SW 1271 (cell line): ENCODE measurements around the gene ANO1.

ENCODE experiments used
- DNase-seq, 2 experiments: peaks; one replicate each; lab custom pipeline; 2025; lab: John Stamatoyannopoulos, UW

Gene ANO1

DNA sequence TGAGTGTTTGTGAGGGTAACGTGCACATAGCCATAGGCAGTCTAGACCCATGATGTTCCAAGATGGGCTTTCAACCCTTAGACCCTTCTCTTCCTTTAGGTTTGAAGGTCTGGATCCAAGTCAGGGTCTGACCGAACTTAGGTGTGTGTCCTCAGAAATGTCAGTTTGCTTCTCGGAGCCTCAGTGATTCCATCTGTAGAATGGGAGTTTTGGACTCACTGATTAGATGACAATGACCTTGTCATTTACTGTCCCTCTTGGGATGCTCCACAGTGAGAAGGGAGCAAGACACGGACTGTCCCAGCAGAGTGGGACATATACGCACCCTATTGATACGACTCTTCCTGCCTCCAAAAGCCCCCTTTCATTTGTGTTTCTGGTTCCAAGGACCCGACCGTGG, 37.7 kb downstream of the ANO1 start:
- no peak for DNase-seq

DNA sequence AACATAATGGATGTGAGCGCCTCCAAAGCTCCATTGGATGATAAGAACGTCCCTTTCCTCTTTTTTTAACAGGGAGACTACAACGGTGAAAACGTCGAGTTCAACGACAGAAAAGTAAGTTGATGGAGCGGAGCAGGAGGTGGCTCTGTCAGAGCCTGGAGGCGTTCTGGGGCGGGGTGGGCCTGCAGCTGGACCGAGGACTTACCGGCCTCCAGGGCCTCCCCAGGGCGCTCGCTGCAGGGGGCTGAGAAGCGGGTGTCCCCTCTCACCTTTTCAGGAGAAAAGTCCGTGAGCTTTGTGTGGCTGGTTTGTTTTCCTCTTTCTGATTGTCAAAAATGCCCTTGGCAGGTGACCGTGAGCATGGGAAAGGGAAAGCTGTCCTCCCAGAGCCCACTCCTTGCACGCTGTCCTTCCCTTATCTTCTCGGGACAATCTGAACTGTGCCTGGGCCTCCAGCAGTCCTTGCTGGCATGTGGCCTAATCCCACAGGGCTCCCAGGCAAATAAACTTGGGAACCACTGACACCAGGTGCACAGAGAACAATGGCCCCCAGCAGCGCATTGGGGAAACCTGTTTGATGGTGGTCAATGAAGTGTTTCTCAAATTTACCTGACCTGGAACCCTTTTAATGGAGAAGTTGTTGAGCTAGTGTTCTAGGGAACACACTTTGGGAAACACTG, 38.4 kb downstream of the ANO1 start:
- no peak for DNase-seq

DNA sequence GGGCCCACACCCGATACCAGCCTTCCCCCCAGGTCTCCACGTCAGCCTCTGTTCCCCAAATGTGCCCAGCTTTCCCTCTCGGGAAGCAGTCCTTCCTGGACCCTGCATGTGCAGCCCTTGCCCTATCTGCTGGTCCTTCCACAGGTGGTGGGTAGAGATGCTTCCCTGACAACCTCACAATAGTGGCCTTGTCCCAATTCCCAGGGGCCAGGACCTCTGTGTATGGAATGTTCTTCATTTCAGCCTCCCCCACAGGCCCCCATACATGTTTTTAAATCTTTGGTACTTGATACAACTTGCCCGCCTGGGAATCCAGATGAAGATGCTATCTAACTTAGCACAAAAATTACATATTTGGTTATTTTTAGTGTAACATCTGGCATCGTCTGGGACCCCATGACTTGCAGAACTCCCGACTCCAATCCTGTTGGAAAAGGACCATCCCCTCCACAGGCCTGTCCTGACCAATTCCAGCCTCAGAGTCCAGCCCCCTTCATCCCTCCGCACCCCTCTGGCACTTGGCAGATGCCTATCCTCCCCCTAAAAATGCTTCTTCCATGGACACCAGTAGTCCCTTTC, 39.5 kb downstream of the ANO1 start:
- no peak for DNase-seq

DNA sequence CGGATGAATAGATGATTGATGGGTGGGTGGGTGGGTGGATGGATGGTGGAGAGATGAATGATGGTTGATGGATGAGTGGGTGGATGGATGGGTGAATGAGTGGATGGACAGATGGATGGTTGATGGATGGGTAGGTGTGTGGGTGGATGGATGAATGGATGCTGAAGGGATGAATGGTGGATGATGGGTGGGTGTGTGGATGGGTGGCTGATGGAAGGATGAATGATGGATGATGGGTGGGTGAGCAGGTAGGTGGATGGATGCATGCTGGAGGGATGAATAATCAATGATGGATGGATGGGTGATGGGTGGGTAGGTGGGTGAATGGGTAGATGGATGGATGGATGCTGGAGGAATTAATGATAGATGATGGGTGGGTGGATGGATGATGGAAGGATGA, 40.5 kb downstream of the ANO1 start:
- no peak for DNase-seq

DNA sequence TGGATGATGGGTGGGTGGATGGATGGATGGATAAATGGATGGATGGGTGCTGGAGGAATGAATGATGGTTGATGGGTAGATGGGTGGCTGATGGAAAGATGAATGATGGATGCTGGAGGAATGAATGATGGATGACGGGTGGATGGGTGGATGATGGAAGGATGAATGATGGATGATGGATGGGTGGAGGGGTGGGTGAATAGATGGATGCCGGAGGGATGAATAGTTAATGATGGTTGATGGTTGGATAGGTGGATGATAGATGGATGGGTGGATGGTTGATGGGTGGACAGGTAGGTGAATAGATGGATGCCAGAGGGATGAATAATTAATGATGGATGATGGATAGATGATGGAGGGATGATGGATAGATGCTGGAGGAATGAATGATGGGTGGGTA, 41.4 kb downstream of the ANO1 start:
- no peak for DNase-seq

DNA sequence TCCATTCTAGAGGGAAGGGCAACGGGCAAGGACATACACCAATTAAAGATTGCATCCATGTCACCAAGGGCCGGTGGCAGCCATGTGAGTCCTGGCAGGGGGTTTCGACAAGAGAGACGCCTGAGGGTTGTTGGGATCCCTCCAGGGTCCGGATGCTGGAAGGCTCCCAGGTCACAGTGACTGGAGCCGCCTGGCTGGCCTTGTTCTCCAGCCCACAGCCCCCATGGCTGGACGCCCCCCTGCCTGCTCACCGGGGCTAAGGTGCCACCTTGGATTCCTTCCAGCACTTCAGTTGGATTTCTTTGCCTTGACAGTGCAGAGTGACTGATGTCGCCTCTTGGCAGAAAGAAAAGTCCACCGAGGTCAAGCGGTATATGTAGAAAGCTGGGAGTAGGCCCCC, 42.6 kb downstream of the ANO1 start:
- no peak for DNase-seq

DNA sequence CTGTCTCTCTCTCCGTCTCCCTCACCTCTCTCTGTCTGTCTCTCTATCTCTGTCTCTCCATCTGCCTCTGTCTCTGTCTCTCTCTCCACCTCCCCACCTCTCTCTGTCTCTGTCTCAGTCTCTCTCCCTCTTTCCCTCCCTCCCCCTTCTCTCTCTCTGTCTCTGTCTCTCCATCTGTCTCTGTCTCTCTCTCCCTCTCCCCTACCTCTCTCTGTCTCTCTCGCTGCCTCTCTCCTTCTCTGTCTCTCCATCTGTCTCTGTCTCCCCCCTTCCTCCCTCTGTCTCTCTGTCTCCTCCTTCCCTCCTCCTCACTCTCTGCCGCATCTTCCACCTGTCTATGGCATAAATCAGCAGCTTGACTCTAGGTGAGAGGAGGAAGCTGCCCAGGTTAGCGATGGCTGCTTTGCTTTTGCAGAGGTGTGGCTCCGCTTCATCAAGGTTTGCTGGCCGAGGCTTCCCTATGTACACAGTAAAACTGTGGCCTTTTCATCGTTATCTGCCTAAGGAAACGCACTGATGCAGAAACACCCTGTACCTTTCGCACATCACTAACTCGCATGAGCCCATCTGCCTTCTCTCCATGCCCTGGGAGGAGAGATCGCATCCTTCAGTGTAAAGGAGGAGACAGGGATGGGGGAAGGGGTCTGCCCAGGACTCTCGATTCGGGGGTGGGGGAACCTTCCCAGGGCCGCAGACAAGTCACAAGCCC, 44.5 kb downstream of the ANO1 start:
- no peak for DNase-seq

- DNase-seq, result no peak
Observed at GRCh38 chr11:70123711-70124110, 45.6 kb downstream of the ANO1 start.

GRCh38 chr11:70124321-70125000, 46.3 kb downstream of the ANO1 start:
- DNase-seq, result no peak

DNA sequence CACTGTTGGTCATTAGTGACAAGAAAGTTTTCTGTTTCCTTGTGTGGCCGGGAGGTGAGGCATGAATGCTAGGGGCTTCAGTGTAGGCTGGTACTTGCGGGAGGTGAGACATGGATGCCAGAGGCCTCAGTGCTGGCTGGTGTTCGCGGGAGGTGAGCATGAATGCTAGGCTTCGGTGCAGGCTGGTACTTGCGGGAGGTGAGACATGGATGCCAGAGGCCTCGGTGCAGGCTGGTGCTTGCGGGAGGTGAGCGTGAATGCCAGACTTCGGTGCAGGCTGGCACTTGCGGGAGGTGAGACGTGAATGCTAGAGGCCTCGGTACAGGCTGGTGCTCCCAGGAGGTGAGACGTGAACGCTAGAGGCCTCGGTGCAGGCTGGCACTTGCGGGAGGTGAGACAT, 48.4 kb downstream of the ANO1 start:
- no peak for DNase-seq

GRCh38 chr11:70127653-70128434, 49.7 kb downstream of the ANO1 start:
- DNase-seq, result no peak

- peak in 1 of 2 experiments; percentile 24 for DNase-seq
Observed at GRCh38 chr11:70128435-70128906, 50.4 kb downstream of the ANO1 start.

GRCh38 chr11:70129051-70129592, 51.0 kb downstream of the ANO1 start:
- DNase-seq, result no peak

- DNase-seq, result no peak
Observed at GRCh38 chr11:70130636-70131035, 52.5 kb downstream of the ANO1 start.

GRCh38 chr11:70131606-70132190, 53.6 kb downstream of the ANO1 start:
- no peak for DNase-seq

DNA sequence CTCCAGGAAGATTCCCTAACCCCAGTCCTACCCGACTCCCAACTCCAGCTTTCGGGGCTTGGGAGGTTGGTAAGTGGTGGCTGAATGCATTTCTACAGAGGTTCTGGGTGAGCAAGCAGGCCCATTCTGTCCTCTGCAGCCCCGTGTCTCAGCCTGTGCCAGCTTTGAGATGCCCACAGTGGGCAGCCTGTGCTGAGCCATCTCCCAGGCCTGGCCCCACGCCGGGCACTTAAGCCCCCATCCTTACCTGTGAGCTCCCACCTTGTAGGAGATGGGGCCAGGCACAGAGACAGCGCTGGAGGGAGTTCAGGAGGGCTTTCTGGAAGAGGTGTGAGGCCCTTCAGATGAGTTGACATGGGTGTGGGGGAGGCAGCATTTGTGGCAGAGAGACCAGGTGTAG, 54.5 kb downstream of the ANO1 start:
- DNase-seq, result no peak

GRCh38 chr11:70133771-70134335, 55.7 kb downstream of the ANO1 start:
- no peak for DNase-seq

GRCh38 chr11:70134490-70134889, 56.4 kb downstream of the ANO1 start:
- no peak for DNase-seq

DNA sequence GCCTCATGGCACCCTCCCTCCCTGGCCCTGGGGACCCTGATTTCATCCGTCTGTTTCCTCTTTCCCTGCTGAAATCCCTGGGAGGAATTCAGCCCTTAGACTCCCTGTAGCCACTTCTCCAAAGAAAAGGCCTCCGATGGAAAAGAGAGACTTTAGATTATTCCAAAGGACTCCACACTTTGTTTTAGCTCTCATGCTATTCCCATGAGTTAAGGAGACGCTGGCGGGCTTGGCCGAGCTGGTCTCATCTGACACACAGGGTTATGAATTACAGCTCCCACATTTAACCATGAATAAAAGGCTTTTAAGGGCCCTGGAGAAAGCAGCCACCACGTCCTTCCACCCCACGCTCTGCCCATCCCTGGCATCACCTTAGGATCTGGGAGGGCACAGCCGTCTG, 57.0 kb downstream of the ANO1 start:
- no peak for DNase-seq

GRCh38 chr11:70135625-70136059, 57.5 kb downstream of the ANO1 start:
- no peak for DNase-seq

DNA sequence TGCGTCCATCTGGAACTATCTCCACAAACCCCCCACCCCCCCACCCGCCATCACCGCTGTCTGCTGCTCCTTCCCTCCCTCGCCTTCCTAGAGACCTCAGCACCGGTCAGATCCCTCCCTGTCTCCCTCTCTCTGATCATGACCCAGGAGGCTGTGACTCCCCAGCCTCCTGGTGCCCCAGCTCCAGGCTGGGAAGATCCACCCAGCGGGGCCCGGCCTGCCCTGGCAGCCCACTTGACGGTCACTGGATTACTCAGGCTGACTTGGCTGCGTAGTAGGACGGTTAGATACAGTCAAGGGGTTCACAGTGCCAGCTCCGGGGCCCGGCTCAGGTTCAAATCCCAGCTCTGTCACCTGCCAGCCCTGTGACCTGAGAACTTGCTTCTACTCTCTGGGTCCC, 59.3 kb downstream of the ANO1 start:
- DNase-seq, result no peak
